Loucy (cell line): ENCODE results near the gene HIPK1.

Experiments used
- H2AFZ ChIP-seq: fragments of 200-600 bp; sonication (generic); 2 replicates; pipeline ENCODE4 v1.6.0; 2016; ENCODE audit warnings: antibody characterized with exemption, mild to moderate bottlenecking, low read length, moderate library complexity
- H3F3A ChIP-seq: fragments of 200-600 bp; 2 replicates; pipeline ENCODE4 v1.6.0; 2016; ENCODE audit warnings: antibody characterized with exemption, low read depth, mild to moderate bottlenecking
- H3K27me3 ChIP-seq: fragments of 200-600 bp; sonication (generic); 2 replicates; pipeline ENCODE4 v1.6.1; 2014; ENCODE audit warnings: low read length, mild to moderate bottlenecking; ENCODE audit not compliant: insufficient read depth, poor library complexity, severe bottlenecking
- H3K36me3 ChIP-seq: fragments of 200-600 bp; sonication (generic); 2 replicates; pipeline ENCODE4 v1.6.1; 2016; ENCODE audit warnings: low read length; ENCODE audit not compliant: insufficient read depth
- H3K4me1 ChIP-seq: fragments of 200-600 bp; sonication (generic); 2 replicates; pipeline ENCODE4 v1.5.1; 2014; ENCODE audit warnings: low read length, mild to moderate bottlenecking; ENCODE audit not compliant: insufficient read depth, poor library complexity, severe bottlenecking
- H3K4me2 ChIP-seq: fragments of 200-600 bp; sonication (generic); 2 replicates; pipeline ENCODE4 v1.6.0; 2014; ENCODE audit warnings: antibody characterized with exemption, low read length, low read depth, mild to moderate bottlenecking; ENCODE audit not compliant: poor library complexity, severe bottlenecking
- H3K4me3 ChIP-seq: fragments of 200-600 bp; sonication (generic); 2 replicates; pipeline ENCODE4 v1.5.1; 2014; ENCODE audit warnings: low read length, mild to moderate bottlenecking, mixed read lengths; ENCODE audit not compliant: poor library complexity, severe bottlenecking
- H3K79me2 ChIP-seq: fragments of 200-600 bp; sonication (generic); 2 replicates; pipeline ENCODE4 v1.6.1; 2014; ENCODE audit warnings: low read length; ENCODE audit not compliant: insufficient read depth
- H3K9ac ChIP-seq: fragments of 200-600 bp; sonication (generic); 2 replicates; pipeline ENCODE4 v1.6.0; 2014; ENCODE audit warnings: mild to moderate bottlenecking, low read depth, low read length, moderate library complexity; ENCODE audit not compliant: poor library complexity, severe bottlenecking
- H3K9me2 ChIP-seq: fragments of 200-600 bp; sonication (generic); replicated peaks from 2 replicates; pipeline ENCODE4 v1.6.1; 2016; ENCODE audit warnings: low read depth, low read length, mixed read lengths
- H3K9me3 ChIP-seq: fragments of 200-600 bp; sonication (generic); 2 replicates; pipeline ENCODE4 v1.6.1; 2014; ENCODE audit warnings: mild to moderate bottlenecking, antibody characterized with exemption, low read length, low read depth; ENCODE audit not compliant: insufficient read depth
- H4K20me1 ChIP-seq: fragments of 200-600 bp; sonication (generic); 2 replicates; pipeline ENCODE4 v1.6.0; 2014; ENCODE audit warnings: antibody characterized with exemption, low read length, mild to moderate bottlenecking; ENCODE audit not compliant: insufficient read depth, poor library complexity, severe bottlenecking
- EZH2phosphoT487 ChIP-seq: fragments of 200-600 bp; IDR thresholded peaks from 2 replicates; pipeline ENCODE4 v1.6.1; 2018; ENCODE audit warnings: antibody characterized with exemption, mild to moderate bottlenecking, moderate library complexity, borderline replicate concordance
- TF ChIP-seq, protein P1 (sequence below): fragments of 200-600 bp; sonication (generic); conservative IDR thresholded peaks from 2 replicates; pipeline ENCODE4 v1.5.1; 2014; ENCODE audit warnings: mild to moderate bottlenecking, antibody characterized with exemption, low read length

Gene HIPK1

GRCh38 chr1:114008993-114009392 is 79.9 kb downstream of the HIPK1 start:
- H3K9me3 ChIP-seq = no peaks in the 10 kb centered on the region
- no peaks in the 10 kb centered on the region for H4K20me1 ChIP-seq
- H3K4me3 ChIP-seq = no peak overlapping the region
- no peaks in the 10 kb centered on the region for H3K36me3 ChIP-seq
- H3F3A ChIP-seq = no peaks in the 10 kb centered on the region
- H3K4me2 ChIP-seq = no peak overlapping the region
- H3K27me3 ChIP-seq = no peaks in the 10 kb centered on the region
- no peak overlapping the region for H3K9ac ChIP-seq
- H3K9me2 ChIP-seq = no peaks in the 10 kb centered on the region
- H3K79me2 ChIP-seq = no peaks in the 10 kb centered on the region
- TF ChIP-seq, protein P1, sequence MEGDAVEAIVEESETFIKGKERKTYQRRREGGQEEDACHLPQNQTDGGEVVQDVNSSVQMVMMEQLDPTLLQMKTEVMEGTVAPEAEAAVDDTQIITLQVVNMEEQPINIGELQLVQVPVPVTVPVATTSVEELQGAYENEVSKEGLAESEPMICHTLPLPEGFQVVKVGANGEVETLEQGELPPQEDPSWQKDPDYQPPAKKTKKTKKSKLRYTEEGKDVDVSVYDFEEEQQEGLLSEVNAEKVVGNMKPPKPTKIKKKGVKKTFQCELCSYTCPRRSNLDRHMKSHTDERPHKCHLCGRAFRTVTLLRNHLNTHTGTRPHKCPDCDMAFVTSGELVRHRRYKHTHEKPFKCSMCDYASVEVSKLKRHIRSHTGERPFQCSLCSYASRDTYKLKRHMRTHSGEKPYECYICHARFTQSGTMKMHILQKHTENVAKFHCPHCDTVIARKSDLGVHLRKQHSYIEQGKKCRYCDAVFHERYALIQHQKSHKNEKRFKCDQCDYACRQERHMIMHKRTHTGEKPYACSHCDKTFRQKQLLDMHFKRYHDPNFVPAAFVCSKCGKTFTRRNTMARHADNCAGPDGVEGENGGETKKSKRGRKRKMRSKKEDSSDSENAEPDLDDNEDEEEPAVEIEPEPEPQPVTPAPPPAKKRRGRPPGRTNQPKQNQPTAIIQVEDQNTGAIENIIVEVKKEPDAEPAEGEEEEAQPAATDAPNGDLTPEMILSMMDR = no peak
- TF ChIP-seq EZH2phosphoT487 = no peak
- H3K4me1 ChIP-seq = peaks cover 4% of the 10 kb centered on the region
- no peak overlapping the region for H2AFZ ChIP-seq

GRCh38 chr1:114009393-114009792 is 80.3 kb downstream of the HIPK1 start:
- Histone ChIP-seq H2AFZ (no peak overlapping the region), H3K36me3 (no peaks in the 10 kb centered on the region), H3K4me1 (peaks cover 4% of the 10 kb centered on the region), H3K9ac (no peak overlapping the region), H3K9me2 (no peaks in the 10 kb centered on the region), H3K9me3 (no peaks in the 10 kb centered on the region), H3K4me3 (no peak overlapping the region), H3K4me2 (no peak overlapping the region), H4K20me1 (no peaks in the 10 kb centered on the region), H3K79me2 (no peaks in the 10 kb centered on the region), H3F3A (no peaks in the 10 kb centered on the region), H3K27me3 (no peaks in the 10 kb centered on the region)
- no peak for TF ChIP-seq EZH2phosphoT487
- TF ChIP-seq, protein P1 = no peak

DNA sequence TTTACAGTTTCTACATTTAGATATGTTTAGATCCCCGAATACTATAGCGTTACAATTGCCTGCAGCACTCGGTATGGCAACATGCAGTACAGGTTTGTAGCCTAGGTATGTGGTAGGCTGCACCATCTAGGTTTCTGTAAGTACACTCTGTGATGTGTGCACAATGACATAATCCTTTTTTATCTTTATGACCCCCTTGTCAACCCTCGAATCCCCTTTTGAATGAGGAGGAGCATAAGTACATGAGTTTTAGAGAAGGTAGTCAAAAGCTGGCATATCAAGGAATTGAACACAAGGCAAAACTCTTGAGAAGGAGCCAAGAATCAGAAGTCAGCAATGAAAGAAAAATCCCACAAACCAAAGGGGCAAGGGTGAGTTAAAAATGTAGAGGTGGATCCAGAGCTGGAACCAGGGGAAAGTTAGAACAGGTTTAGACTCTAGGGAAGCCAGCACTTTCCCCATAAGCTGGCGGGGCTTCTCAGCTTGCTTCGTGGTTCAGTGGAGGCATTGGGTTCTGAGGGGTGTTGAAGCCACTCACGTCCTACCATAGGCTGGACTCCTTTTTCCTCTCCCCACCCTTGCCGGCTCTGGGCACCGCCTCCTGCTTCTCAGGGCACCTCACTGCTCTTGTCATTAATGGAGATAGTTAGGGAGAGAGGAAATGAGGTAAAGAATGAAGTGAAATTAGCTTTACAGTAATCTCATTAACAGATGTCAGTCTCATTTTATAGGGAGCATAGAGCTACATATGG is 81.5 kb downstream of the HIPK1 start:
- H3K4me2 ChIP-seq = no peak overlapping the region
- peaks cover 4% of the 10 kb centered on the region for H3K4me1 ChIP-seq
- H2AFZ ChIP-seq = no peak overlapping the region
- H4K20me1 ChIP-seq = no peaks in the 10 kb centered on the region
- H3K9ac ChIP-seq = no peak overlapping the region
- H3K36me3 ChIP-seq = no peaks in the 10 kb centered on the region
- no peak overlapping the region for H3K4me3 ChIP-seq
- TF ChIP-seq, protein P1 = no peak
- no peak for TF ChIP-seq EZH2phosphoT487
- no peaks in the 10 kb centered on the region for H3F3A ChIP-seq
- no peaks in the 10 kb centered on the region for H3K9me2 ChIP-seq
- H3K79me2 ChIP-seq = no peaks in the 10 kb centered on the region
- no peaks in the 10 kb centered on the region for H3K9me3 ChIP-seq
- H3K27me3 ChIP-seq = no peaks in the 10 kb centered on the region
